GM20431 (cell line): ENCODE results near the gene TSN.
"Not testable (repeated sequence)": the region's sequence is repeated elsewhere in the genome, so short reads cannot be mapped to it uniquely, and the experiment has no call there.

Experiments
- in situ Hi-C: fragments of 300-500 bp; cut with MseI, MboI; formaldehyde crosslinking; loops from one replicate; pipeline ENCODE4 v1.15.0; 2020; ENCODE audit warnings: low sequenced_read_pairs; ENCODE audit not compliant: unreplicated experiment

The TSN gene

DNA sequence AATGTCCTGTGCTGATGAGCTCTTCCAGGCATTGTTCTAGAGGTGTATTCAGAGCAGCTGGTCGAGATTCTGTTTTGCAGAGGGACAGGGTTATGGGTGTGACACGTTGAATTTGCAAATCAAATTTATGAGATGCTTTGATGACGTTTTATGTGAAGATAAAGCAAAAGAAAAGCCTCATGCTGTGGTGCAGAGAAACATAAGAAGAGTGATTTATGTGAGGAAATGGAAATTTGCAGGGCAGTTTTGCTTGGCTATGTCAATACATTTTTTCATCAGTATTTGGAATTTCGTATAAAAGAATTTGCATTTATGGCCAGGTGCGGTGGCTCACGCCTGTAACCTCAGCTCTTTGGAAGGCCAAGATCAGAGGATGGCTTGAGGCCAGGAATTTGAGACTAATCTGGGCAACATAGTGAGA is 36.4 kb downstream of the TSN start:
- in situ Hi-C loops: no loop called here

DNA sequence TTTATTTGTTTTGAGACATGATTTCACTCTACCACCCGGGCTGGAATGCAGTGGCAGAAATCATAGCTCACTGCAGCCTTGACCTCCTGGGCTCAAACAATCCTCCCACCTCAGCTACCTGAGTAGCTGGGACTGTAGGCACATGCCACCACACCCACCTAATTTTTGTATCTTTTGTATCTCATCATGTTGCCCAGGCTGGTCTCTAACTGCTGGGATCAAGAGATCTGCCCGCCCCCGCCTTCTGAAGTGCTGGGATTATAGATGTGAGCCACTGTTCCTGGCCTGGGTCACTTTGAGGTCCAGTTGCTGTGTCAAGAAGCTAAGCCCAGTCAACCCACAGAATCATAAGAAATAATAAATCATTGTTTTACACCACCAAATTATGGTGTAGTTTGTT is 38.4 kb downstream of the TSN start:
- in situ Hi-C loops: no loop called here

DNA sequence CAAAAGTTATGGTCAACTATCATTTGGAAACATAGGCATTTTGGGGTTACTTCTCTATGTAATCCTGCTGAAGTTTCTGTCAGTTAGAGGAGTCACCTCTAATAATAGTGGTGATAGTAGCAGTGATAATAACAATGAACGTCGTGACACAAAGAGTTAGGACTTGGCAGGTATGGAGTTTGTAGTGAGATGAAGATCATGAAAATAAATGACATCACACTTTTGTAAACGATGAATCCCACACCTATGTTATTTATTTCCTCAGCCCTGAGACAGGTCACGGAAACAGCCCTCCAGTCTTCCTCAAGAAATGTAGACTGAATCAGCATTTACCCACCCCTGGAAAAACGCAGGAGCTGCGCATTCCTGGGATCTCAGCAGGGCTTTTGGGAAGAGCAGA is 38.8 kb downstream of the TSN start:
- in situ Hi-C loops: no loop called here

DNA sequence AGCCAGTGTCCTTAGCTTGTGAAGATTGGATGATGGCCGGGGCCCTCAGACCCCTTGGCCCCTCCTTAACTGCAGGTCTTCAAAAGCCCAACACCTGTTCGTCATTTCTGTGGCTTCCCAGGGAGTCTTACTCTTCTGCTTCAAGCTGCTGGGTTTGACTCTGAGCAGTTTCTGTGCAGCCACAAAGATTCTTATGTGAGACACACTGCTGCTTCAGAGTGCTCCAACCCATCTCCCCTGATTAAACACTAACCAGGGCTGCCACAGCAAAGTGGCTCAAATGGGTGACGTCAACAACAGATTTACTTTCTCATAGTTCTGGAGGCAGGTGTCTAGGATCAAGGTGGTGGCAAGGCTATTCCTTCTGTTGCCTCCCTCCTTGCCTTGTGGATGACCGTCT is 40.8 kb downstream of the TSN start:
- in situ Hi-C loops: no loop called here

DNA sequence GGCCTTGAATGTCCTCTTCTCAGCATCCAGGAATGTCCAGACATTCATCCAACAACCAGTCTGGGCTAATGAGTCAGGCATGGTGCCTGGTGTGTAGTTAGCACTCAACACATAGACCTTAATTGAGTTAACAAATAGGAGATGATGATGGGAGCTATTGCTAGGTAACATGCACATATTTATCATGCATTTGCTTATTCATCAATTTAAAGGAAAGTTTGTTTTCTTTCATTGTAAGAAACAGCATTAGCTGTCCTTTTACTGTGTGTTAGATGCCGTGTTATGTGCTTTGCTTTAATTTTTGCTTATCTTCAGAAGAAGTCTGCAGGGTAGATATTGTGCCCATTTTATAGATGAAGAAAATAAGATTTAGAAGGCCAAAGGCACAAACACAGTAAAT is 43.2 kb downstream of the TSN start:
- in situ Hi-C loops: no loop called here

DNA sequence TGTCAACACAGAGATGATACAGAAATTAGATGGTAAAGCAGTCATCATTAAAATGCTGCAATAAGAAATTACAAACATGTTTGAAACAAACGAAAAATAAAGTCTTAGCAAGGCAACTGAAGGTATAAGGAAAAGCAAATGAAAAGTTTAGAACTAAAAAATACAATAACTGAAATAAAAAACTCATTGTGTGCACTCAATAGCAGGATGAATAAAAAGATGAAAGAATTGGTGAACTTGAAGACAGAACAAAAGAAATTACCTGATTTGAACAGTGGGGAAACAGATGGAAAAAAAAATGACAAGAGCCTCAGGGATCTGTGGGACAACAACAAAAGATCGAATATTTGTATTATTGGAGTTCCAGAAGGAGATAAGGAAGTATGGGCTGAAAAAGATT is 46.5 kb downstream of the TSN start:
- in situ Hi-C loops: no loop called here

DNA sequence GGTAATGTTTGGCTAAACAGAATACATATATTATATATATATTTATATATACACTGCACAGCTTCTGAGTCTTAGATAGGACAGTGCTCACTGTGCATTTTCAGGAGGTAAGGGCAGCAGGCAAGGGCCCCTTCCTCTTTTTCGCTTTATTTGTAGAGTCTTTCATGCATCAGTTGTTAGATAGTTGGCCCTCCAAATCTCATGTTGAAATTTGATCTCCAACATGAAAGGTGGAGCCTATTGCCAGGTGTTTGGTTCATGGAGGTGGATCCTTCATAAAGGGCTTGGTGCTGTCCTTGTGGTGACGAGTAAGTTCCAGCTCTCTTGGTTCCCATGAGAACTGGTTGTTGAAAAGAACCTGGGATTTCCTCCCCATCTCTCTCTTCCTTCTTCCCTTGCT is 48.1 kb downstream of the TSN start:
- in situ Hi-C loops: no loop called here

DNA sequence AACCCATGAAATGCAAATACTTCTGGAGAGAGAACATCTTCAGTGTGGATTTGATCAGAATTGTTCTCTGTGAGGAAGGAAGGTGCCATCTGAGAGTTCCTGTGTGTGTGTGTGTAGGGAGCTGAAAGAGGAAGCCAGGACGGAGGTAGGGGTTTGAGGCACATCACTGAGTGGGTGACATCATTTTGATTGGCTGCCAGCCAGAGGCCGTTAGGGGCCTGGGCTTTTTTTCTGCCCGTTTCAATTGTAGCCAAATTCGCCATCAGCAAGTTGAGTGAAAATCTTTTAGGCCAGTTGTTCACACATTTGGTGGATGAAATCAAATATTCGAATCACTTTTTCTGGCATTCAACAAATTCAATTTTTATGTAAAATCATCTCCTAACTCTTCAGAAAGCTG is 48.9 kb downstream of the TSN start:
- in situ Hi-C loops: no loop called here

DNA sequence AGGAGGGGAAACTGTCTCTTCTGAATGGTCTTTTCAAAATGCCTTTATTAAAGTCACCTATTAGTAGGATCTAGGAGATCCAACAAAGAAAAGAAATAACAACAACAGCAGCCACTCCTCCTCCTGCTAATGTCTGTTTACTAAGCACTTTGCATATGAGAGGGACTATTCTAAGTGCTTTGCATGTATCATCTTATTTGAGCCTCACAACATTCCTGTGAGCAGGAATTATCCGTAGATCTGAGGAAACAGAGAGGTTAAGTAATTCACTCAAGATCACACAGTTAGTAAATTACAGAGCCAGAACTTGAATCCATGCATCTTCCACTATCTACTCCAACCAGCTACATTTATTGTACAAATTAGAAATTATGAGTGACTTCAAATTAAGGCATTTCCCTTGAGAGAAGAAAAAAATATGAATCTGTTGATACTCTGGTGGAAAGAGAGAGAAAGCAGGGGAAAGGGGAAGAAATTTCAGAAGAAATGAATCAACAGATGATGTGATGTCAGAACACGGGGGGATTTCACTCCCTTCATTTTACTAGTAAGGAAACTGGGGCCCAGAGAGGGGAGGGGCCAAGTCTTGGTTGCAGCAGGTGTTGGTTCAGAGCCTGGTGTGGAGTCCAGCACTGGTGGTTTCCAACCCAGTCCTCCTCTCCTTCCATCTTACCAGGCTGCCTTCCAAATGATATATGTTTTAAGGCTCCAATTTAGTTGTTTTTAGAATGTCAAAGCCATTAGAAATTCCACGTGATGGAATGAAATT is 49.7 kb downstream of the TSN start:
- in situ Hi-C loops: no loop called here

DNA sequence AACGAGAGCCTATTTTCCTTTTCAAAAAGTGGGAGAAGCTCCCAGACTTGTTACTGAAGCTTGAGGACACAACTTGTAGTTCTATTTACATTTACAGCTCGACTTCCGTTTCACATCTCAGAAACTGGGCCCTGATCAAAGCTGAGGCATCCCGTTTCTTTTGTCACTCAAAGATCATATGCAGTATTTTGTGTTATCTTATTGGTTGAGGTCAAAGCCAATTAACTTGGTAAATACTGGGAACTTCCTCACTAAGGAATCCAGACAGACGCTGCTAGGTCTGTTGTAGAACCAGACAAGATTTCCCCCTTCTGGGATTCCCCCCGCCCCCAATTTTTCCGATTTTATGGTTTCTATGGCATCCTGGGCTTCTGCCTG is 50.3 kb downstream of the TSN start:
- in situ Hi-C loops: no loop called here

DNA sequence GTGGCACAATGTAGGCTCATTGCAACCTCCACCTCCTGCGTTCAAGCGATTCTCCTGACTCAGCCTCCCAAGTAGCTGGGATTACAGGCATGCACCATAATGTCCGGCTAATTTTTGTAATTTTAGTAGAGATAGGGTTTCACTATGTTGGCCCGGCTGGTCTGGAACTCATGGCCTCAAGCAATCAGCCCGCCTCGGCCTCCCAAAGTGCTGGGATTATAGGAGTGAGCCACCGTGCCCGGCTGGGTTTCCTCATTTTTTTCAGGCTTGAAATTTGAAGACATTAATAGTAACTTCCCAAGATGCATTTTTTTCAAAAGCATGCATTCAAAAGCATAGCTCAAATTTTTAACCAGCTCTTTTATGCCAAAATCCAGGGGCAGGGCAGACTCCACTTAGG is 52.3 kb downstream of the TSN start:
- in situ Hi-C loops: not testable (repeated sequence)

DNA sequence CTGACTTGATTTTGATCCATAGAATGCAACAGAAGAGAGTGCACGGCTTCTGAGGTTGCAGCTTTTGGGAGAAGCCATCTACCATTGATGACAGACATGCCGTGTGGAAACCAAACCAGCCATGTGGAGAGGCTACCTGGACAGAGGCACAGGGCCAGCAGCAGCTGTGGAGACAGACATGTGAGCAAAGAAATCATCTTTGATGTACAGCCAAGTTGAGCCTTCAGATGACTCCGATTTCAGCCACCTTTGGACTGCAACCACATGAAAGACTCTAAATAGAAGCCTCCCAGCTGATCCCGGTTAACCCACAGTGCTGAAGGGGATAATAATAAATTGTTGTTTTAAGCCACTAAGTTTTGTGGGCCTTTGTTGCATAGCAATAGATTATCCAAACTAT is 54.2 kb downstream of the TSN start:
- in situ Hi-C loops: no loop called here

DNA sequence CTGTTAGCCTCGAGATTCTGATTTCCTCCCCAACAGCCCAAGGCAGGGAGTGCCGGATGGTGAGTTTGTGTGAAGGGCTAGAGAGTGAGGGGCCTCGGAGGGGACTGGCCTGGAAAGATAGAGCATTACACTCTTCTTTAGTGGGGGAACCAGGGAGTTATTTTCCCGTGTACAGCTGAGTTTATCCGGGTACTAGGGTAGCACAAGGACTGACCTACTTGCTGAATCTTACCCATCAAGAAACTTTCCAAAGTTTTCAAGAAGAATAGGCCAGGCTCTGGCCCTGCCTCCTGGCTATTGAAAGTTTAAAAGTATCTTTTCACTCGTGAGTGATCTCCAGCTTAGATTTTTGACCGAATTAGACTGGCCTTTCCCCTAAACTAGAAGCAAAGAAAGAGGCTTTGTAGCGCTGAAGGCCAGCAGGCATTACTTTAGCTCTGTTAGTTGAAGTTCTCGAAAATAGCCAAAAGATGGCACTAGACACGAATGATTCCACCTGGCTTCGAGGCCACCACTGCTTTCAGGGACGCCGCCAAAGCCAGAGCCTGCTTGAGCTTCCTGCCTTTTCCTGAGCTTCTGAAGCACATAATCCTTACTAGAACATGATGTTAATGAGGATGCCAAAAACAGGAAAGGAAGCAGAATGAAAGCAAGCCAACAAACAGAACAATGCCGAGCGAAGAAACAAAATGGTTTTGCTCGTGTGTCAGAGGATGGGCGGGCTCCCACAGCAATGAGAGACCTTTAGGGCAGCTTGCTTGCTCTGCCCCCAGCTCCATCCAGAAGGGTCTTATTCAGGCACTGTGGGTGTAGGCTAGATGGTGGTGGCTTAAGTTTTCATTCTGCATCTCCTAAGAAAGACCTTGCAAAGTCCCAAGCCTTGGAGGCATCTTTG is 55.8 kb downstream of the TSN start:
- in situ Hi-C loops: no loop called here

DNA sequence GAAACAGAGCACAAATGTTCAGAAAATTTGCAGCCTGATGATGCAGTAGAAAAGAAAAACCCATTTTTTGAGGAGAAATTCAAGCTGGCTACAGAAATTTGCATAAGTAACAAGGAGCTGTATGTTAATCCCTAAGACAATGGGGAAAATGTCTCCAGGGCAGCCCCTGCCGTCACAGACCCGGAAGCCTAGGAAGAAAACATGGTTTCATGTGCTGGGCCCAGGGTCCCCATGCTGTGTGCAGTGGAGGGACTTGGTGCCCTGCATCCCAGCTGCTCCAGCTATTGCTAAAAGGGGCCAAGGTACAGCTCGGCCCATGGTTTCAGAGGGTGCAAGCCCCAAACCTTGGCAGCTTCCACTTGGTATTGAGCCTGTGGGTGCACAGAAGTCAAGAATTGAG is 57.6 kb downstream of the TSN start:
- in situ Hi-C loops: not testable (repeated sequence)

DNA sequence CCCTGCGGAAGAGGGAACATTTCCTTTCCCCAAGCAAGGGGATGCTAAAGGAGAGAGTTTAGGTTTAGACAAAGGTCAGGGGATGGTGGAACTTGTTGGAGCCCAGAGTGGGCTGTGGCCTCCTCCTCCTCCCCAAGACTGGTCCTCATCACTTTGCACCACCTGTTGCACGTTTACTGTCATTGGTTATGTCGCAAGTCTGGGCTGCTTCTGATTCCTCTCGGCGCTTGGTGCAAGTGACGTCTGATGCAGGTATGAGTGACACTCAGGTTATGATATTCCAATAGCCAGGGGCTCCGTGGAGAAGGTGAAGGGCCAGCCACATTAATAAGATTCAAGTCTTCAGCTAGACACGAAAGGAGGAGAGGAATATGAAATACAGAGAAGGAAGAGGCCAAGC is 59.8 kb downstream of the TSN start:
- in situ Hi-C loops: no loop called here

DNA sequence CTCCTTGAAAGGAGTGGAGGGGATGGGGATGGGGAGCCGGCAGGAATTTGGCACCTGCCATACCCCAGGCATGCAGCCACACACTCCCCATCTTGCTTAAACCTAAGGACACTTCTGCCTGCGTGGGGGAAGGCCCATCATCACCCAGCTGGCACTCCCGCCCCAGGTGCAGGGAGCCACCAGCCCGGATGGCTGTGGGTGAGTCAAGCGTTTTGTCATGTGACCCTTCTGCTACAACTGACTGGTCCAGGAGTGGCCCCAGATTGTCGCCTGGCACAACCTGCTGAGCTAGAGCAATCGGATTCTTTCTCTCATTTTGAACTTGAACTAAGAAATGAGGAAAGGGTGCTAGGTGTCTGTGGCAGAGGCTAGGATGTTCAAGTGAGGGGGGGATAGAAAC is 61.3 kb downstream of the TSN start:
- in situ Hi-C loops: no loop called here

DNA sequence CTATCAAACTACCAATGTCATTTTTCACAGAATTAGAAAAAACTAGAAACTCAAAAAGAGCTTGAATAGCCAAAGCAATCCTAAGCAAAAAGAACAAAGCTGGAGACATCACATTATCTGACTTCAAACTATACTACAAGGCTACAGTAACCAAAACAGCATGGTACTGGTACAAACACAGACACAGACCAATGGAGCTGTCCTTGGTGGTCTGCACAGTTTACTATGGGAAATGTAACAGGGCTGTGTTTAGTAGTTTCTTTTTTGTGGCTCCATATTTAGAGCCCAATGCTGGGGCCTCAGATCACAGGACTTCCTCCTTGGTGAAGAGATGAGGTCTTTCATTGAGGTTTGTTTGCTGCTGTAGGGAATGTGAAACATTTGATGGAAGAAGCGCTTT is 61.9 kb downstream of the TSN start:
- in situ Hi-C loops: not testable (repeated sequence)
